Testis (tissue), 3 donors: Measurements from ENCODE around the gene VILL. TPM values are rescaled to one million over a fixed set of nuclear protein-coding genes. Genes with fewer than 3 reads are reported as not detected.

Experiments used
- DNase-seq: peaks from one replicate; pipeline ENCODE4 v3.0.0-alpha.2; 2019
- H3K27ac ChIP-seq, 2 donors: fragments of 200-600 bp; sonication (generic); one replicate each; pipeline ENCODE4 v1.5.1; 2019
- H3K27me3 ChIP-seq: fragments of 200-600 bp; sonication (generic); one replicate; pipeline ENCODE4 v1.5.1; 2019
- H3K36me3 ChIP-seq: fragments of 200-600 bp; sonication (generic); one replicate; pipeline ENCODE4 v1.5.1; 2017; ENCODE audit warnings: low read depth; ENCODE audit errors: missing control alignments
- H3K4me1 ChIP-seq: fragments of 200-600 bp; sonication (generic); one replicate; pipeline ENCODE4 v1.5.1; 2019
- H3K4me3 ChIP-seq, 2 donors: fragments of 200-600 bp; sonication (generic); one replicate each; pipeline ENCODE4 v1.5.1; 2017 to 2019
- H3K9me3 ChIP-seq: fragments of 200-600 bp; sonication (generic); one replicate; pipeline ENCODE4 v1.5.1; 2017
- POLR2A ChIP-seq: fragments of 450-650 bp; IDR thresholded peaks from one replicate; pipeline ENCODE4 v1.6.1; 2017; ENCODE audit warnings: antibody characterized with exemption, mild to moderate bottlenecking, moderate library complexity
- WGBS, 2 donors: methylation state at CpG; one replicate each; pipeline ENCODE4 v1.1.5; 2018; 5-methylcytosine and 5-hydroxymethylcytosine counted together
- intact Hi-C: fragments of 100-400 bp; cut with DNase I; formaldehyde crosslinking; loops from one replicate; pipeline ENCODE4 v1.15.1; 2023; ENCODE audit warnings: low total_unique reads
- microRNA-seq, 2 donors: library from miRNA; unstranded; fragments of <30 nt; microRNA quantifications; one replicate each; pipeline ENCODE4, GENCODE V29; 2016; ENCODE audit warnings: borderline number of aligned reads in 2 of 2, borderline replicate concordance in 1 of 2
- polyA plus RNA-seq: library from polyadenylated mRNA; stranded (reverse); fragments of 350-450 nt; fragmentation: Illumina TruSeq; extraction: RNeasy Lipid Tissue Mini Kit (QIAGEN cat#74804); gene quantifications from one replicate; pipeline ENCODE4 v1.2.3, GENCODE V29; 2014; ENCODE audit warnings: low read depth, low replicate concordance; ENCODE audit not compliant: insufficient read depth
- small RNA-seq, 2 donors: library from RNA; depleted of rRNA; stranded (forward); fragments of <200 nt; gene quantifications; one replicate each; pipeline ENCODE3, GENCODE V24; 2016
- total RNA-seq, 2 donors: library from RNA; depleted of rRNA; stranded (reverse); fragments of >200 nt; gene quantifications; one replicate each; pipeline ENCODE4 v1.2.3, GENCODE V29; 2016
- TF ChIP-seq, protein P1 (sequence below), 3 experiments: fragments of 450-650 bp in 2 of 3; fragments of 200-600 bp in 1 of 3; sonication (generic) in 1 of 3; IDR thresholded peaks; one replicate each; pipeline ENCODE4 v1.5.1; 2016 to 2019; ENCODE audit warnings: antibody characterized with exemption in 3 of 3, mild to moderate bottlenecking in 2 of 3, moderate library complexity in 1 of 3

The VILL gene
- total and polyA plus RNA-seq, 3 donors from 2014 or later, result 9.5 to 17.4 (median 16.3) TPM

DNA sequence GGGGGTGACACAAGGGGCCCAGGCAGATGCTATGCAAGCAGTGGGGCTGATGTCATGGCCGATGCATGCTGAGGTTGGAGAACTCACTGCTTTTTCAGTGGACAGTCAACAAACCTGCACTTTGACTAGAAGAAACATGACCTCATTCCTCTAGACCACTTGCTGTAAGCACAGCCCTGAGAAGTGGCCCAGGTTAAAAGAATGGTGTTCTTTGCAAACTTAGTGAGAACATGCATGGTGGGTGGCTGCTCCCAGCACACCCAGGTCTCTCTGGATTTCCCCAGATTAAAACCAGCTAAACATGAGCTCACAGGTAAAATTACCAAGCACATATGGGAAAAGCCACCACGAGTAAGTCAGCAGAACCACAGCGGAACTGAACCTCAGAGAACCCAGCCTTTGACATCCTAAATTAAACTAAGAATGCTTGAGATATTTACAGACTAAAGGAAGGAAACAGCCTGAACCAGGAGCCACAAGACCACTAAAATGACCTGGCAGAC is 64.0 kb downstream of the VILL start:
- WGBS, 2 donors, result 71 to 86% methylated on average over 3 of the region's 3 CpGs
- H3K27me3 ChIP-seq, result no peaks in the 10 kb centered on the region
- intact Hi-C loops, result no loop called here
- no peak overlapping the region for H3K4me3 ChIP-seq
- TF ChIP-seq POLR2A, result no peak
- TF ChIP-seq, protein P1, sequence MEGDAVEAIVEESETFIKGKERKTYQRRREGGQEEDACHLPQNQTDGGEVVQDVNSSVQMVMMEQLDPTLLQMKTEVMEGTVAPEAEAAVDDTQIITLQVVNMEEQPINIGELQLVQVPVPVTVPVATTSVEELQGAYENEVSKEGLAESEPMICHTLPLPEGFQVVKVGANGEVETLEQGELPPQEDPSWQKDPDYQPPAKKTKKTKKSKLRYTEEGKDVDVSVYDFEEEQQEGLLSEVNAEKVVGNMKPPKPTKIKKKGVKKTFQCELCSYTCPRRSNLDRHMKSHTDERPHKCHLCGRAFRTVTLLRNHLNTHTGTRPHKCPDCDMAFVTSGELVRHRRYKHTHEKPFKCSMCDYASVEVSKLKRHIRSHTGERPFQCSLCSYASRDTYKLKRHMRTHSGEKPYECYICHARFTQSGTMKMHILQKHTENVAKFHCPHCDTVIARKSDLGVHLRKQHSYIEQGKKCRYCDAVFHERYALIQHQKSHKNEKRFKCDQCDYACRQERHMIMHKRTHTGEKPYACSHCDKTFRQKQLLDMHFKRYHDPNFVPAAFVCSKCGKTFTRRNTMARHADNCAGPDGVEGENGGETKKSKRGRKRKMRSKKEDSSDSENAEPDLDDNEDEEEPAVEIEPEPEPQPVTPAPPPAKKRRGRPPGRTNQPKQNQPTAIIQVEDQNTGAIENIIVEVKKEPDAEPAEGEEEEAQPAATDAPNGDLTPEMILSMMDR (IDR thresholded peaks at IDR 0.05), result no peak
- H3K36me3 ChIP-seq, result no peaks in the 10 kb centered on the region
- H3K4me1 ChIP-seq, result peaks cover 11% of the 10 kb centered on the region
- DNase-seq, result no peak
- no peaks in the 10 kb centered on the region for H3K9me3 ChIP-seq
- H3K27ac ChIP-seq, result no peak overlapping the region

Small RNAs within 50 kb of the gene (microRNA-seq; reads per million reads assigned to microRNA genes)
- 12.5 to 15.9 reads per million in 2 donors for gene MIR26A1

Small RNAs within 50 kb of the gene (small RNA-seq; reads per million reads assigned to genes)
- gene MIR26A1 (0.47 to 0.55 reads per million in 2 donors), gene RF00019 (0 reads per million in 2 donors)

Other genes starting within 250 kb of the VILL start
- 10 to 100 TPM; 32.4 to 43.0 TPM for gene CTDSPL, start 128.9 kb upstream of the VILL start, total RNA-seq
- 24.4 TPM for gene CTDSPL, start 128.9 kb upstream of the VILL start, polyA plus RNA-seq
- 100 to 1,000 TPM; 155 to 228 TPM for gene PLCD1, start 38.9 kb downstream of the VILL start, total RNA-seq
- 88.4 TPM for gene PLCD1, start 38.9 kb downstream of the VILL start, polyA plus RNA-seq
- gene DLEC1, start 48.4 kb downstream of the VILL start, total RNA-seq, result 10 to 100 TPM; 32.3 to 40.8 TPM
- gene DLEC1, start 48.4 kb downstream of the VILL start, polyA plus RNA-seq, result 36.9 TPM
- 10 to 100 TPM; 58.3 to 60.9 TPM for gene ACAA1, start 146.3 kb downstream of the VILL start, total RNA-seq
- gene ACAA1, start 146.3 kb downstream of the VILL start, polyA plus RNA-seq, result 50.7 TPM
- 10 to 100 TPM; 18.7 to 22.3 TPM for gene MYD88, start 147.9 kb downstream of the VILL start, total RNA-seq
- gene MYD88, start 147.9 kb downstream of the VILL start, polyA plus RNA-seq, result 30.1 TPM
- gene OXSR1, start 174.8 kb downstream of the VILL start, total RNA-seq, result 10 to 100 TPM; 39.7 to 48.7 TPM
- gene OXSR1, start 174.8 kb downstream of the VILL start, polyA plus RNA-seq, result 26.0 TPM